GM21717 (cell line): ENCODE data around the gene SVIL.
"Not testable (repeated sequence)": the region's sequence is repeated elsewhere in the genome, so short reads cannot be mapped to it uniquely, and the experiment has no call there.

Source experiments
- ATAC-seq: cut with Tn5 transposase; IDR thresholded peaks from one replicate; pipeline ENCODE4 v1.9.1; 2021; ENCODE audit warnings: mild to moderate bottlenecking, moderate library complexity; ENCODE audit not compliant: unreplicated experiment

SVIL gene

DNA sequence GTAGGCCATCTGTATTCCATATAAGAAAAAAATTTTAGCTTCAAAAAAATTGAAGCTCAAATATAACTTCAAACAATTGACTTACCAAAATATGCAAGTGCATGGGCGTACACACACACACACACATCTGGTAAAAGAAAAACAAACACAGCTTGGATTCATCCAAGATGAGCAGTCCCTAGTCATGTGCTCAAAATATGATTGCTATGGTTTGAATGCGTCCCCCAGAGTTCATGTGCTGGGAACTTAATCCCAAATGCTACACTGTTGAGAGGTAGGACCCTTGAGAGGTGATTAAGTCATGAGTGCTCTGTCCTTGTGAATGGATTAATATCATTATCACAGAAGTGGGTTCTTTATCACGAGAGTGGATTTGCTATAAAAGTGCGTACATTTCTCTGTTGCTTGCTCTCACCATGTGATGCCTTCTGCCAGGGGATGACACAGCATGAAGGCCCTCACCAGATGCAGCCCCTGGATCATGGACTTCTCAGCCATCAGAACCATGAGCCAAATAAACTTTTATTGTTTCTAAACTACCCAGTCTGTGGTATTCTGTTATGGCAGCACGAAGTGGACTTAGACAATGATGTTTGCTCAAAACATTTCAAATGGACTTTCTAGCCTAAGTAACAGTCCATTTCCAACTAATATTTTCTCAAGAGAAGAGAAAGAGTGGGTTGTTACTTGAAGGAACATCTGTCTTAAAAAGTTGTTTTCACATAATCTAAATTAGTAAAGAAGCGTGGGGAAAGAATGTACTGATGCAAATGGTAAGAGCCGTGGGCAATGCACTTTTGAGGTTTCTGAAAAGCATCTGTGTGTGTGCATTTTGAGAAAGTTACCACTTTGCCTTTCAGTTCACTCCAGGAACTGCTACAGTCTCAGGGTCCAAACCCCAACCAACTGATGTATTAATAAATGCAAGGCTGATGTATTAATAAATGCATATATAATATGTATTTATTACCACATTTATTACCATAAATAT is 15.1 kb upstream of the SVIL start:
- ATAC-seq, result no peak

DNA sequence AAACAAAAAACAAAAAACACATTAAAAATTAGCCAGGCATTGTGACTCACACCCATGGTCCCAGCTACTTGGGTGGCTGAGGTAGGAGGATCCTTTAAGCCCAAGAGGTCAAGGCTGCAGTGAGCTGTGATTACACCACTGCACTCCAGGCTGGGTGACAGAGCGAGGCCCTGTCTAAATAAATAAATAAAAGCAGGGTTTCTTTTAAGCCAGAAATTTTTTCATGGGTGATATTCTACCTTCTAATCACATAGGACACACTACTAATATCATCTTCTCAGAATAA is 14.2 kb upstream of the SVIL start:
- no peak for ATAC-seq

DNA sequence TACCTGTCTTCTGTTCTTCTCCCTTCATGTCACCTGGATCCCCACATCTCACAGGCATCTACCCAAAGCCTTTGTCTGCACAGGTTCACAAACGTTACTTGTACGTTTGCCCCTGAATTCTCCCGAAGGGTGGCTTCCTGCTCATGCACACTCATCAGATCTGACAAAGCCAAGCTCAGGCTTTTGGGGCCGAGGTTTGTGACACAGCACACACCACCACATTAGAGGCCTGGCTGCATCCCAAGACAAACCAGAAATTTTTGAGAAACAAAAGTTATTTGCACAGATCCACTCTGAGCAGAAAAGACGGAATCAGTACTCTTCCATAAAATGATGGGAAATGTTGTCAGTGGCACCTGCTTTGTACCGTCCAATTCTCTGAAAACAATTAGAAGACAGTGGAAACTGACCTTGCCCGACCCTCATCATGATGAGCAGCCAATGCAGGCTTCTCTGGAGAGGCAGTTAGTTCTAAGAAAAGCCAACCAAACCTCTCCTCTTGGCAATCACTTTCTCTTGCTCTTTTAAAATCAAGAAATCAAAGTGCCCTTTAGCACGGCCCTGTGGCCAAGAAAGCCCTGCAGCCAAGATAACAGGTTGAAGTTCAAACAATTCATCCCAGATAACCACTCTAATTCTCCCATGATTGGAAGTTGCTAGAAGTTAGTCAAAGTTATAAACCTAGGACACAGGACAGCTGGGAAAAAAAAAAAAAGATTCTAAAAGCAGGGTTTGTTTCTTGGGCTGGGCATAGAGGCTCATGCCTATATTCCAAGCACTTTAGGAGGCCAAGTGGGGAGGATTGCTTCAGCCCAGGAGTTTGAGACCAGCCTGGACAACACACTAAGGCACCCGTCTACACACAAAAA is 13.6 kb upstream of the SVIL start:
- ATAC-seq, result no peak

GRCh38 chr10:29647478-29647877 is 12.7 kb upstream of the SVIL start:
- no peak for ATAC-seq

DNA sequence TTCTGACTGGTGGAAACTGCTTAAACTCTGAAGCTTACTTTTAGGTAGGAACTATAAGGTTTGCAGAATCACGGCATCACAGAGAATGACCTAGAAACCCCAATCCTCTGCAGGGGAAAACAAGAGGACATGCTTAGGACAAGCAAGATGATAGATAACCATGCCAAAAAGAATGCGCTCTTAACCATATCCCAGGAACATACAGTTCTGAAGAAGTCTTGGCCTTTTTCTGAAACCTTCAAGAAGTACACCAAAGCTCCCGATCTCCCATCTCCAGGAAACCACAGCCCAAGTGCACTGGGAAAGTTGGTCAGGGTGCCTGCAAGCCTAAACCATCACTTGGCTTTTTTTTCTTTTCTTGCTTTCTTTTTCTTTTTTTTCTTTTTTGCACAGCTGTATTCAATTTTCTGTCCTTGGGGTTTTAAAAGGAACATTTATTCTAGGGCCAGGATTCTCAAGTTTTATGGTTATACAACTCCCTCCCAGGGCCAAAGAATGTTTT is 12.2 kb upstream of the SVIL start:
- ATAC-seq, result no peak

- no peak for ATAC-seq
Measured at GRCh38 chr10:29646238-29646902, 11.6 kb upstream of the SVIL start.

DNA sequence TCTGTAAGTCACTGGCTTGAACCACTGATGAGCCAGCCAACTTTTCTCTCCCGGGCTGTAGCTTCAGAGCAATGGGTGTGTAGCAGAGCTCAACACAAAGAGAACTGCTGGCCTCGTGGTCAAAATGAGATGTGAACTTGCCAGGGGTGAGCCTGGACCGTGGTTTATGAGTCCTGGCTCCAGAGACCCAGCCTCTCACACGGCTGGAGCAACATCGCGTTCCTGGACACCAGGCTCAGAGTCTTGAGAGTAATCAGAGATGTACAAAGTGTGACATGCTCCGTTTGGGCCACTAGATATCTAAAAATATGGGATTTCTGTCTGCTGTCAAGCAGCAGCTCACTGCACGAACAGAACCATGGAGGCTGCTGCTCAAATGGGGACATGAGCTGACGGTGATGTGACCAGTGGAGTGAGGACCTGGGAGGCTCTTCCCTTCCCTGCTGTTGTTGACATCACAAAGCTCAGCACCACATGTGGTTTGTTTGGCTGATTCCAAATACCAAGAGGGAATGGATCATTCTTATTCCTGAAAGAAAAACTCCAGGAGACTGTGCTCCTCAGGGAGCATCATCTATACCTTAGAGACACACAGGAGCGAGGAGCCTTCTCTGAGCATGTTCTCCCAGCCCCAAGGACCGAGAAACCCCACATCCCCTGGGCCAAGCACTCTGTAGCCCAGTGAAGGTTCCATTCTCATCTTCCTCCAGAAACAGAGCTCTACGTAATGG is 9.2 kb upstream of the SVIL start:
- ATAC-seq, result no peak

DNA sequence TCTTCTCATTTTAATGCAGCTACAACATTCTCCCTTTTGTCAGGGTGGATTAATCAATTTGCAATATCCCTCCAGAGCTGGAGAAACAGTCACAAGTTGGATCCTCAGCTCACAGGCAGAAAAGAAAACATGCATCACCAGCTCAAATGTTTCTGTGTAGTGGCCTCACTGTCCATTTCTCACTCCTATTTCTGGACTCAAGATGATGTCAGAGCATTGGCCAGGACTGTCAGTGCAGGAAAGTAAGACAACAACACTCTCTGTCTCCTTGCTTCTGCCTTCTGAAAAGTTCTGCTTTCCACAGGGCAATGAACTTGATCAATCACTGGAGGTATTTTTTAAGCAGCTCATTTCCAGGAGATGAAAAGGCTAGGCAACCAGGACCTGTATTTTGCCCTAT is 8.2 kb upstream of the SVIL start:
- no peak for ATAC-seq

DNA sequence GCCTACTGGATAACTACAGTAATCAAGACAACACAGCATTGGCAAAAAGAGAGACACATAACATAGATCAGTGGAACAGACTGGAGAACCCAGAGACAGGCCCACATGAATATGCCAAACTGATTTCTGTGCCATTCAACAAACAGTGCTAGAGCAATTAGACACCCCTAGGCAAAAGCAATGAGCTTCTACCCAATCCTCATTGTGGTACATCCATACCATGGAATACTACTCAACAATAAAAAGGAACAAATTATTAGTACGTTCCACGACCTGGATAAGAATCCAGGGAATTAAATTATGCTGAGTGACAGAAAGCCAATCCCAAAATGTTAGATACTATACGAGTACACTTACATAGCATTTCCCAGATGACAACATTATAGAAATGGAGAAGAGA is 2.8 kb upstream of the SVIL start:
- no peak for ATAC-seq

- ATAC-seq, result no peak
Measured at GRCh38 chr10:29636178-29636577, 1.4 kb upstream of the SVIL start.

GRCh38 chr10:29635711-29636144 is 957 bp upstream of the SVIL start:
- no peak for ATAC-seq

DNA sequence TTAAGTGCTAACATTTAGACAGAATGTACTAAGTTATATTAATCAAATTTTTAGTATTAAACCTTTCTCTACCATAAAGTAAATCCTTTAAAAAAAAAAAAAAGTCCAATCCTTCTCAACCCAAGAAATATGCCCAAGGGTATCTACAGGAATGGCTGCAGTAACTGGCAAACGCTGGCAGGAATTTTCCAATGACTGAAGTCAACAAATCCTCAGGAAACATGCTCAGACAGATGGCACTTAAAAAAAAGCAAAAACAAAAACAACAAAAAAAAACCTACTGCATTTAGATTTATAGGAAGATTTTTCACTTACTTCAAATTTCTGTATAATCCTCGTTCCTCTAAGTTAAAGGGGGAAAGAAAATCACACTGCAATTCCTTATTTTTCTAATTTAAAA is 666 bp downstream of the SVIL start:
- ATAC-seq, result no peak

GRCh38 chr10:29631049-29631339 is 3.8 kb downstream of the SVIL start:
- no peak for ATAC-seq

- ATAC-seq, result no peak
Measured at GRCh38 chr10:29630205-29631048, 4.3 kb downstream of the SVIL start.

DNA sequence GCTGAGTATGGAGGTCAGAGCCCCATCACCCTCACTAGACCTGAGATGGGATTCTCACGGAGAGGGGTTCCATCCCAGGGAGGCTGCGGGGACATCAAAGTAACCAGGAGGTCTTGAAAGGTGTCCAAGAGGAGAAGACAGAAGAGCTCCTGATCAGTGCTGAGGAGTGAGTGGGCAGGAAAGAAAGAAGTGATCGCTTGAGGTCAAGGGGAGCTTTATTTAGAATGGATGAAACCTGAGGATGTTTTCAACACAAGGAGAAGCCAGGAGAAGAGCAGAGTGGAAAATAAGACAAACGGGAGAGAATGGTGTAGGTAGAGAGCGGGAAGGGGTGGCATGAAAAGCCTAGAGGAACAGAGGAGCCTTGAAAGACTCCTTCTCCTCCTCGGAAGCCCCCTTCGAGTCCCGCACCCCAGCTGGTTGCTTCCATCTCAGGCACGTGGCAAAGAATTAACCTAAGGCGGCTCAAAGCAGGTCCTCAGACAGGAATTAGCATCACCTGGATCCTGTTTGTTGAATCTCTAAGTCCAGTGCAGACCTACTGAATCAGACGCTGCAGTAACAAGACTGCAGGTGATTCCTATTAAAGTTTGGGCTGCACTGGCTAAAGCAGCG is 5.8 kb downstream of the SVIL start:
- no peak for ATAC-seq

DNA sequence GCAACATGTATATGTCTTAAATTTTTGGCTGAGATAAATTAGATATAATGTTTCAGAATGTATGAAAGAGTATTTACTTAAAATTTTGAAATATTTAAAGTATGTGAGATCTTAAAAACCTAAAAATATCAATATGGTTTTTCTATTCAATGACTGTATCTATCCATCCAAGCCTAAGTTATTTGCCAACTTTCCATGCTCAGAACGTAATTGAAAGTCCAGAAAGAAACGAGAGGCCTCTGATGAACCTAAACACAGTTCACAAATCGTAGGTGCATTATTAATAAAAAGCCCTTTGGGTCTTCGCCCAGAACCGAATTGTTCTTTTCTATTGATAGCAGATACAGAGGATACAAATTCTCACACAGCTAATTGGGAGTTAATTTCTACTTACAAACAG is 6.5 kb downstream of the SVIL start:
- no peak for ATAC-seq

DNA sequence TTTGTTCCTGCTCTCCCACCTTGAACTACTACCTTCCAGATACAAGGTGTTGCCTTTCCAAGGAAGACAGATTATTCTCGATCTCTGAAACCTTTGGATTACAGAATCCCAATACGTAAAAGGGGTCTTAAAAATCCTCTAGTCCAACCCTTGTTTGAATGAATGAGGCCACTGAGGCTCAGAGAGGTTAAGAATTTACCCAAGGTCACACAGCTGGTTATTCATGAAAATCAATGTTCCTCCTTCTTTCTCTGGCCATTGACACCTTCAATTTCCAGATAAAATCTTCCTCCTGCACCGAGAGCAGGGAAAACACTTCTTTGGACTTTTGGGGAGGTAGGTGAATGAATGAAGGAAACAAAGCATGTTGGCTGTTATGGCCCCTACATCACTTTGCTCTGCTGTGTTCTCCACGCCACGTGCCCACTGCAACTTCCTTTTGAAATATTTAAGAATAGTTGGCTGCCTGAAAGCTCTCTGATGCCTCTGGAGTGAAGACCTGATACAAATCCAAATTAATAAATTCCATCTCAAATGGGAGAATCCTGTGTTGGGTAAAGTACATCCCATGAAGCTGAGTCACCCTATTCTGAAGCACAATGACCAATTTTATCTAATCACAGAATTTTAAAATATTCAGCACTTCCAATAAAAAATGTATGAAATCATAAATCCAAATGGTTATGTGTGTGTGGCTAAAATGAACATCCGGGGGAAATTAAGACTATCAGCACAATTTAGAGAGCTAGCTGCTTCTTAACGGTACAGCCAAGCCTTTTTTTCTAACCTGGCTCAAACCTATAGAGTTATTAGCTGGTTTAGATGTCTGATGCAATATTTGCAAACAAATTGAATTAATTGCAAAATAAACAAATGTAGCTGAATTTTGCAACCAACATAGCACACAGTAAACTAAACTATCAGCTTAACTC is 7.3 kb downstream of the SVIL start:
- no peak for ATAC-seq

- not testable (repeated sequence) for ATAC-seq
Measured at GRCh38 chr10:29624357-29624756, 10.4 kb downstream of the SVIL start.
